Stomach (tissue), 9 donors: ENCODE measurements around the gene UBAC1. TPM values are rescaled to one million over a fixed set of nuclear protein-coding genes. Genes with fewer than 3 reads are reported as not detected.
"Not testable (repeated sequence)": the region's sequence is repeated elsewhere in the genome, so short reads cannot be mapped to it uniquely, and the experiment has no call there.

Experiments
- DNase-seq, 2 donors: peaks; one replicate each; pipeline versions ENCODE4 v3.0.0 to v3.0.0-alpha.2; 2013 to 2019
- H3K27ac ChIP-seq, 5 donors: fragments of 200-600 bp in 4 of 5; sonication (generic) in 4 of 5; one replicate each; pipeline ENCODE4 v1.5.1; 2013 to 2019; ENCODE audit warnings: mild to moderate bottlenecking in 1 of 5, moderate library complexity in 1 of 5
- H3K27me3 ChIP-seq, 3 donors: fragments of 200-600 bp; sonication (generic); one replicate each; pipeline ENCODE4 v1.5.1; 2017 to 2019; ENCODE audit warnings: mixed run types in 1 of 3
- H3K36me3 ChIP-seq, 4 donors: fragments of 200-600 bp; sonication (generic); 1 replicate in 3 of 4; 2 replicates in 1 of 4; pipeline ENCODE4 v1.5.1; 2016 to 2019
- H3K4me1 ChIP-seq, 4 donors: fragments of 200-600 bp; sonication (generic); one replicate each; pipeline ENCODE4 v1.5.1; 2016 to 2019
- H3K4me3 ChIP-seq, 4 donors: fragments of 200-600 bp; sonication (generic) in 3 of 4; one replicate each; pipeline ENCODE4 v1.5.1; 2016 to 2019; ENCODE audit warnings: mild to moderate bottlenecking in 1 of 4
- H3K9me3 ChIP-seq, 4 donors: fragments of 200-600 bp; sonication (generic); one replicate each; pipeline ENCODE4 v1.5.1; 2016 to 2019
- CTCF ChIP-seq, 7 experiments: fragments of 450-650 bp in 4 of 7; fragments of 200-600 bp in 3 of 7; sonication (generic) in 3 of 7; IDR thresholded peaks; one replicate each; pipeline ENCODE4 v1.5.1; 2016 to 2019; ENCODE audit warnings: antibody characterized with exemption in 7 of 7, control low read depth in 2 of 7, mild to moderate bottlenecking in 1 of 7
- EP300 ChIP-seq: sonication (generic); formaldehyde crosslinking; IDR thresholded peaks from one replicate; pipeline ENCODE4 v1.6.1; 2017; ENCODE audit warnings: antibody characterized with exemption
- POLR2A ChIP-seq, 4 donors: fragments of 450-650 bp; IDR thresholded peaks; one replicate each; pipeline ENCODE4 v1.6.1; 2016; ENCODE audit warnings: antibody characterized with exemption in 4 of 4, control low read depth in 2 of 4, mild to moderate bottlenecking in 1 of 4, moderate library complexity in 1 of 4
- POLR2AphosphoS5 ChIP-seq, 3 donors: sonication (generic); formaldehyde crosslinking; IDR thresholded peaks; one replicate each; pipeline ENCODE4 v1.6.1; 2016; ENCODE audit warnings: antibody characterized with exemption in 3 of 3
- WGBS, 5 donors: extraction: QIAGEN DNeasy Blood & Tissue Kit in 3 of 5; methylation state at CpG; one replicate each; pipeline versions ENCODE4 v1.1.5 to v1.1.7; 2013 to 2018; 5-methylcytosine and 5-hydroxymethylcytosine counted together
- intact Hi-C: fragments of 100-400 bp; cut with DNase I; formaldehyde crosslinking; loops from one replicate; pipeline ENCODE4 v1.15.1; 2023; ENCODE audit warnings: low total_unique reads
- polyA plus RNA-seq, 3 donors: library from polyadenylated mRNA; stranded (reverse); fragments of 200-250 nt; gene quantifications; one replicate each; pipeline ENCODE4 v1.2.3, GENCODE V29; 2013
- total RNA-seq, 5 donors: library from RNA; depleted of rRNA; stranded (reverse); fragments of >200 nt; gene quantifications; one replicate each; pipeline versions ENCODE4 v1.1.0 to v1.2.3, GENCODE V29; 2014 to 2016
- donor health status: healthy with polysubstance abuse.
- donor health status: Bipolar disorder and iron deficiency.
- donor health status: healthy.

The UBAC1 gene
- total and polyA plus RNA-seq, 8 donors, result 22.6 to 70.1 (median 42.6) TPM

DNA sequence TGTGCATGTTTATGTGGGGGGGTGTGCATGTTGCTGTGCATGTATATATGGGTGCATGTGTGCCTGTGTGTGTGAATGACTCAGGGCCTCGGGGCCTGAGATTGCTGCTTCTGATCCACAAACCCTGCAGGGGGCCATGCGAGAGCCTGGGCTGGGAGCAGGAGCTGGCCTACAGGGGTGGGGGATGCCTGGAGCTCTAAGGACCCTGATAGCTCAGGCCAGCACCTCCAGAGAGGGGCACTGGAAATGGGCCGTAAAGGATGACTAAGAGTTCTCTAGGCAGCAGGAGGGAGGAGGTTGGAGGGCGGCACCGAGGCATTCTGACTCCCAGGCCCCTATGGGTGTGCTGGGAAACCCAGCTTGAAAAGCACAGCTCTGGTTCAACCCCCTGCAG is 6.9 kb upstream of the UBAC1 start:
- H3K36me3 ChIP-seq, result no peaks in the 10 kb centered on the region
- TF ChIP-seq EP300 (no peak), POLR2A (IDR thresholded peaks at IDR 0.05) (no peak), CTCF (IDR thresholded peaks at IDR 0.05) (no peak), POLR2AphosphoS5 (IDR thresholded peaks at IDR 0.05) (no peak)
- H3K4me3 ChIP-seq, result no peak overlapping the region
- no peak overlapping the region for H3K27ac ChIP-seq
- intact Hi-C loops, result no loop called here
- 37 to 49% (median 45%) methylated on average over 5 of the region's 5 CpGs for WGBS, 5 donors
- no peaks in the 10 kb centered on the region for H3K9me3 ChIP-seq
- peaks cover 0 to 9% (median 0%) of the 10 kb centered on the region in 3 donors for H3K27me3 ChIP-seq
- H3K4me1 ChIP-seq, result peaks cover 0 to 26% (median 8%) of the 10 kb centered on the region in 4 donors
- no peak for DNase-seq

- not testable (repeated sequence) for H3K9me3 ChIP-seq, H3K4me3 ChIP-seq, H3K27ac ChIP-seq, H3K36me3 ChIP-seq, DNase-seq, H3K27me3 ChIP-seq
- intact Hi-C loops, result loop anchor here (2.0 kb wide), 1 partner anchor 156 kb away; no protein-coding TSS in a partner anchor
- peaks cover 0 to 29% (median 11%) of the 10 kb centered on the region in 4 donors for H3K4me1 ChIP-seq
- WGBS, 5 donors, result 56 to 82% (median 77%) methylated on average over 7 to 16 of the region's 16 CpGs
Measured at GRCh38 chr9:135966916-135967260, 5.7 kb upstream of the UBAC1 start.

DNA sequence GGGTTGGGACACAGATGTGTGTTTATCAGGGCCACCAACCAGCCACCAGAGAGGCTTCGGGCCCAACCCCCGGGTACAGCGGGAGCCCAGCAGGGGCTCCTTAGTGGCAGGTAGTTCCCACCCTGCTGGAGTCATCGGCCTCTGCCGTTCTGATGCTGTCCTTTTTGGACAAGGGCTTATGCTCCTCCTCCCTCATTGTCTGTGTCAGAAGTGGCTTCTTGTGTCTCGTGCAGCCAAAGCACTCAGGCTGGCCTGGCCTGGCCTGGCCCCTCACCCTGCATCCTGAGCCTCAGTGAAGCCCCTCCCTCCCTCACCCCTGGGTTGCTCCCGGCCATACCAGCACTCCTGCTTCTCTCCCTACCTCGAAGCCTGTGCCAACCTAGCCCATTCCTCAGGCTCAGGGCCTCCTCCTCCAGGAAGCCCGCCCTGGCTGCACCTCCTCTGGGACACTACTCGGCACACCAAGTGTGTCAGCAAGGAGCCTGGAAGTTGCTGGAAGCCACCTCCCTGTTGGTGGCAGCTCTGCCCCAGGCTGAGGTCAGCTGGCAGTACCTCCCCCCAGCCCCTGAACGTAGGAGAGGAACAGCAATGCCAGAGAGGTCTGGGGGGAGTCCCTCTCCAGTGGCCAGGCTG is 4.1 kb upstream of the UBAC1 start:
- no peaks in the 10 kb centered on the region for H3K36me3 ChIP-seq
- no peak for TF ChIP-seq EP300
- no peak for TF ChIP-seq POLR2AphosphoS5 (IDR thresholded peaks at IDR 0.05)
- TF ChIP-seq POLR2A (IDR thresholded peaks at IDR 0.05), result no peak
- no peak for TF ChIP-seq CTCF (IDR thresholded peaks at IDR 0.05)
- intact Hi-C loops, result no loop called here
- no peak for DNase-seq
- H3K4me1 ChIP-seq, result peaks cover 2 to 39% (median 22%) of the 10 kb centered on the region in 4 donors
- 55 to 69% (median 63%) methylated on average over 10 to 11 of the region's 11 CpGs for WGBS, 5 donors
- no peak overlapping the region for H3K27ac ChIP-seq
- peaks cover 0 to 9% (median 0%) of the 10 kb centered on the region in 3 donors for H3K27me3 ChIP-seq
- H3K4me3 ChIP-seq, result no peak overlapping the region
- no peaks in the 10 kb centered on the region for H3K9me3 ChIP-seq

- TF ChIP-seq POLR2AphosphoS5 (IDR thresholded peaks at IDR 0.05) (no peak), POLR2A (IDR thresholded peaks at IDR 0.05) (no peak), EP300 (no peak), CTCF (IDR thresholded peaks at IDR 0.05) (no peak)
- Histone ChIP-seq H3K36me3 (no peaks in the 10 kb centered on the region), H3K4me1 (peaks cover 11 to 46% (median 33%) of the 10 kb centered on the region in 4 donors), H3K4me3 (no peak overlapping the region), H3K27ac (no peak overlapping the region), H3K9me3 (no peaks in the 10 kb centered on the region), H3K27me3 (peaks cover 0 to 9% (median 0%) of the 10 kb centered on the region in 3 donors)
- intact Hi-C loops, result no loop called here
- WGBS, 5 donors, result 50 to 68% (median 55%) methylated on average over 10 of the region's 10 CpGs
- no peak for DNase-seq
Measured at GRCh38 chr9:135963938-135964337, 2.8 kb upstream of the UBAC1 start.

DNA sequence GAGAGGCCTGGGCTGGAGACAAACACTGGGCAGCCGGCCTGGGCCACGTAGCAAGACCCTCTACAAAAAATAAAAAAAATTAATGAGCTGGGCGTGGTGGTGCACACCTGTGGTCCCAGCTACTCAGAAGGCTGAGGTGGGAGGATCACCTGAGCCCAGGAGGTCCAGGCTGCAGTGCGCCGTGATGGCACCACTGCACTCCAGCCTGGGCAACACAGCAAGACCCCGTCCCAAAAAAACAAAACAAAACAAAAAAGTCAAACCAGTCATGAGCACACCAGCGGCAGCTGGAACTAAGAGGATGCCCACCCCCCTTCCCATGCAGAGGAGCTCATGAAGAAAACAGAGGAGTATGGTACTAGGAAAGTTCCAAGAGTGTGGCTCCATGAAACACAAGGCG is 2.2 kb upstream of the UBAC1 start:
- no peak overlapping the region for H3K4me3 ChIP-seq
- no peak for DNase-seq
- no peak for TF ChIP-seq CTCF (IDR thresholded peaks at IDR 0.05)
- TF ChIP-seq EP300, result no peak
- TF ChIP-seq POLR2AphosphoS5 (IDR thresholded peaks at IDR 0.05), result no peak
- TF ChIP-seq POLR2A (IDR thresholded peaks at IDR 0.05), result no peak
- no peaks in the 10 kb centered on the region for H3K36me3 ChIP-seq
- H3K4me1 ChIP-seq, result peaks cover 11 to 46% (median 34%) of the 10 kb centered on the region in 4 donors
- WGBS, 5 donors, result 79 to 91% (median 84%) methylated on average over 8 of the region's 8 CpGs
- no peak overlapping the region for H3K27ac ChIP-seq
- H3K9me3 ChIP-seq, result no peaks in the 10 kb centered on the region
- H3K27me3 ChIP-seq, result peaks cover 0 to 9% (median 0%) of the 10 kb centered on the region in 3 donors
- intact Hi-C loops, result no loop called here
